Activated CD4-positive, alpha-beta memory T cell treated with anti-CD3 and anti-CD28 coated beads for 36 hours (primary cell): ENCODE data around the gene COL19A1. TPM values are rescaled to one million over a fixed set of nuclear protein-coding genes. Genes with fewer than 3 reads are reported as not detected.

Source experiments
- CTCF ChIA-PET: fragments of 350-600 bp; sonication (Branson Sonifier 250); formaldehyde crosslinking; loops from one replicate; lab custom pipeline; 2021; ENCODE audit warnings: antibody characterized with exemption, inconsistent platforms; lab: Charles Lee
- POLR2A ChIA-PET: fragments of 350-600 bp; sonication (Branson Sonifier 250); formaldehyde crosslinking; loops from one replicate; lab custom pipeline; 2021; ENCODE audit warnings: antibody characterized with exemption; lab: Charles Lee
- DNase-seq: peaks from one replicate; pipeline ENCODE4 v3.0.0-alpha.2; 2020
- H3K27ac Mint-ChIP-seq: one replicate; pipeline ENCODE4 v1.8.0; 2021; ENCODE audit warnings: mixed read lengths
- H3K27me3 Mint-ChIP-seq: one replicate; pipeline ENCODE4 v1.8.0; 2021; ENCODE audit warnings: mixed read lengths
- H3K36me3 Mint-ChIP-seq: one replicate; pipeline ENCODE4 v1.8.0; 2021; ENCODE audit warnings: mixed read lengths
- H3K4me1 Mint-ChIP-seq: one replicate; pipeline ENCODE4 v1.8.0; 2021; ENCODE audit warnings: low read depth, mixed read lengths
- H3K4me3 Mint-ChIP-seq: one replicate; pipeline ENCODE4 v1.8.0; 2021; ENCODE audit warnings: mild to moderate bottlenecking, mixed read lengths
- H3K9me3 Mint-ChIP-seq: one replicate; pipeline ENCODE4 v1.8.0; 2021; ENCODE audit warnings: mixed read lengths
- intact Hi-C: fragments of 100-400 bp; cut with micrococcal nuclease; formaldehyde crosslinking; loops from one replicate; pipeline ENCODE4 v1.15.1; 2023
- total RNA-seq, 2 experiments: library from RNA; stranded (reverse); gene quantifications; one replicate each; pipeline ENCODE4 v1.2.3, GENCODE V29; 2021

Gene COL19A1
- total RNA-seq, 2 experiments from 2014 or later: 0.02 to 0.19 TPM

- H3K27ac Mint-ChIP-seq: no peak overlapping the region
- H3K36me3 Mint-ChIP-seq: no peaks in the 10 kb centered on the region
Measured at GRCh38 chr6:70037445-70037844, 171.1 kb downstream of the COL19A1 start.

DNA sequence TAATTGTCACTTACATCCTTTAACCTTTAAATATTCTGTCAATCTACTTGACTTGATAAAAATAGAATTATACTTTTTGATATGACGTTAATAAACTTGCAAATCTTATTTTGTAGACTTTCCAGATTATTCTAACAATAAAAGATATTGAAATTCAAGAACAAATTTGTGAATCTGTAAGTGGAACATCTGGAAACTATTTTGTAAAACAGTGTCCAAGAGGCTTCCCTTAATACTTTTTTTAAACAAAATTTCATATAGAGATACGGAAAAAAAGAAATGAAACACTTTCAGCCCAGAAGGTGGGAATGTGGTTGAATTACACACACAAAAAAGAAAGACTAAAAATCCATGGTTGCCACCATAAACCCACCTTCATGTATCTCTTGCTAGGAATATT is 174.4 kb downstream of the COL19A1 start:
- H3K4me1 Mint-ChIP-seq: no peaks in the 10 kb centered on the region
- H3K27me3 Mint-ChIP-seq: peaks cover 1% of the 10 kb centered on the region
- H3K36me3 Mint-ChIP-seq: no peaks in the 10 kb centered on the region
- ChIA-PET CTCF (no interaction called here), POLR2A (no interaction called here)
- H3K27ac Mint-ChIP-seq: no peak overlapping the region
- no peak overlapping the region for H3K4me3 Mint-ChIP-seq
- DNase-seq: no peak
- no peaks in the 10 kb centered on the region for H3K9me3 Mint-ChIP-seq
- intact Hi-C loops: no loop called here

More at GRCh38 chr6:70037445-70037844, 171.1 kb downstream of the COL19A1 start:
- CTCF ChIA-PET: no interaction called here
- no peaks in the 10 kb centered on the region for H3K4me1 Mint-ChIP-seq
- no peaks in the 10 kb centered on the region for H3K9me3 Mint-ChIP-seq
- no peak for DNase-seq
- no peak overlapping the region for H3K4me3 Mint-ChIP-seq
- POLR2A ChIA-PET: no interaction called here
- intact Hi-C loops: no loop called here
- H3K27me3 Mint-ChIP-seq: peaks cover 1% of the 10 kb centered on the region

DNA sequence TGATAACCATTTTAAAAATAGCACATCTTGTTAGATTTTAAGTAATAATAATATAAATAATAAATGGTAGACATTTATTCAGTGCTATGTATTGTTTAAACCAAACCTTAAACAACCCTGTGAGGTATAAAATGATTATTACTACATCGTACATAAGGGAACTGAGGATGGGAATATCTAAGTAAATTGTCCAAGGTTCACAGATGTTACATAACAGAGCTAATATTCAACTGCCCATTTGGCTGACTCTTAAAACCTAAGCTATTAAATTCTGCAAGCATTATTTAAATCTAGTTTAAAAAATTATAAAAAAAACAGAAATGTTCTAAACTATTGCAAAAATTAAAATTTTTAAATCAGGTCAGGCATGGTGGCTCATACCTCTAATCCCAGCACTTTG is 175.1 kb downstream of the COL19A1 start:
- intact Hi-C loops: no loop called here
- ChIA-PET POLR2A (no interaction called here), CTCF (no interaction called here)

GRCh38 chr6:70045413-70045812 is 179.1 kb downstream of the COL19A1 start:
- H3K27ac Mint-ChIP-seq: no peak overlapping the region
- intact Hi-C loops: no loop called here
- no peak overlapping the region for H3K4me3 Mint-ChIP-seq
- no peaks in the 10 kb centered on the region for H3K36me3 Mint-ChIP-seq
- POLR2A ChIA-PET: no interaction called here
- no peak for DNase-seq
- no peaks in the 10 kb centered on the region for H3K4me1 Mint-ChIP-seq
- CTCF ChIA-PET: no interaction called here
- no peaks in the 10 kb centered on the region for H3K9me3 Mint-ChIP-seq
- peaks cover 3% of the 10 kb centered on the region for H3K27me3 Mint-ChIP-seq

More for the DNA sequence above, 175.1 kb downstream of the COL19A1 start:
- Mint-ChIP-seq H3K4me1 (no peaks in the 10 kb centered on the region), H3K36me3 (no peaks in the 10 kb centered on the region), H3K27me3 (no peaks in the 10 kb centered on the region), H3K4me3 (no peak overlapping the region), H3K27ac (no peak overlapping the region), H3K9me3 (no peaks in the 10 kb centered on the region)
- DNase-seq: no peak

GRCh38 chr6:70051197-70052124 is 185.1 kb downstream of the COL19A1 start:
- H3K27ac Mint-ChIP-seq: no peak overlapping the region
- H3K9me3 Mint-ChIP-seq: no peaks in the 10 kb centered on the region
- POLR2A ChIA-PET: no interaction called here
- H3K36me3 Mint-ChIP-seq: no peaks in the 10 kb centered on the region
- intact Hi-C loops: no loop called here
- CTCF ChIA-PET: no interaction called here
- peaks cover 3% of the 10 kb centered on the region for H3K27me3 Mint-ChIP-seq
- H3K4me3 Mint-ChIP-seq: no peak overlapping the region
- no peak for DNase-seq
- no peaks in the 10 kb centered on the region for H3K4me1 Mint-ChIP-seq

- intact Hi-C loops: no loop called here
- DNase-seq: no peak
- Mint-ChIP-seq H3K27me3 (no peaks in the 10 kb centered on the region), H3K4me3 (no peak overlapping the region), H3K27ac (no peak overlapping the region), H3K4me1 (no peaks in the 10 kb centered on the region), H3K36me3 (no peaks in the 10 kb centered on the region), H3K9me3 (no peaks in the 10 kb centered on the region)
- ChIA-PET CTCF (no interaction called here), POLR2A (no interaction called here)
Measured at GRCh38 chr6:70059039-70059719, 192.8 kb downstream of the COL19A1 start.

DNA sequence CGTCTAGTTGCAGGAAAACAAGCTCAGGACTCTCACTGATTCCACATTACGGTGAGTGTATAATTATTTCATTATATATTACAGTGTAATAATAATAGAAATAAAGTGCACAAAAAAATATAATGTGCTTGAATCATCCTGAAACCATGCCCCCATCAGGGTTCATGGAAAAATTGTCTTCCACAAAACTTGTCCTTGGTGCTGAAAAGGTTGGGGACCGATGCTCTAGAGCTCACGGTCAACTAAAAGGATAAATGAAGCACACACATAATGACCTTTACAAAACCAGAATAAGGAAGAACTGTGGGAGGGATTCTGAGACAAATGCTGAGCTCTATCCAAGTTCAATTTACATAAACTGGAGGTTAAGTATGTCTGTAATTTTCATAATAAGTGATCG is 194.3 kb downstream of the COL19A1 start:
- H3K9me3 Mint-ChIP-seq: no peaks in the 10 kb centered on the region
- no peak overlapping the region for H3K27ac Mint-ChIP-seq
- H3K4me3 Mint-ChIP-seq: no peak overlapping the region
- H3K27me3 Mint-ChIP-seq: no peaks in the 10 kb centered on the region
- no peak for DNase-seq
- ChIA-PET CTCF (no interaction called here), POLR2A (no interaction called here)
- H3K36me3 Mint-ChIP-seq: no peaks in the 10 kb centered on the region
- intact Hi-C loops: no loop called here
- H3K4me1 Mint-ChIP-seq: no peaks in the 10 kb centered on the region

DNA sequence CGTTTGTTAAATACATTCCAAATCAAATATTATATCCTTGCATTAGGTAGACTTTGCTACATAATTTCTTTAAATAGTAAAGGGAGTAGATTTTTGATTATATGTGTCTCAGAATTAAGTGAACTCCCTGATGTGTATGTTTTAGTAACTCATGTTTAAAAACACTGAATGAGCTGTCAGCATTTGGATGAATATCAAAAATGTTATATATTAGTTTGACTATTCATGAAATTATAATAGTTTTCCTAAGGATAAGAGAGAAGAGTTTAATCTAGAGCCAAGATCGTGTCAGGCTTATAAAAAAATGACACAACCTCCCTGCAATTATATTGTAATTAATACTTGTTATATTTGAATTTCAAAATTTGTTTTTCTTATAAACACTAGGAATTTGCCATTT is 195.2 kb downstream of the COL19A1 start:
- POLR2A ChIA-PET: no interaction called here
- Mint-ChIP-seq H3K4me1 (no peaks in the 10 kb centered on the region), H3K27ac (no peak overlapping the region), H3K9me3 (no peaks in the 10 kb centered on the region), H3K4me3 (no peak overlapping the region), H3K36me3 (no peaks in the 10 kb centered on the region), H3K27me3 (no peaks in the 10 kb centered on the region)
- intact Hi-C loops: no loop called here
- CTCF ChIA-PET: no interaction called here
- DNase-seq: no peak

DNA sequence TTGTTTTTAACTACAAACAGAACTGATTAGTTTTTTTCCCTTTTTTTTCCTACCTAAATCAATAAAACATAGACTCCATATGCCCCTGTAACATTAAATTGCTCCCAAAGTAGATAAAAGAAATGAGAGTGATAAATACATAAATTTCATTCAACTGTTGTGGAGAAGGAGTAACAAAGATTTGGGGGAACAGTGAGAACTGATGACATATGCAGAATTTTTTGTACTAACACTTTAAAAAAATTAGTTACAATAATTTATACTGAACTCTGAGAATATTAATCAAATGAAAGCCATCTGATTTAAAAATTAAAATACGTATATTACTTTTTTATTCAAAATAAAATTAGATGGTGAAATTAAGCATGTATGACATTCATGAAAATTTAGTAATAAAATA is 195.7 kb downstream of the COL19A1 start:
- Mint-ChIP-seq H3K9me3 (no peaks in the 10 kb centered on the region), H3K4me3 (no peak overlapping the region), H3K27ac (no peak overlapping the region), H3K36me3 (no peaks in the 10 kb centered on the region), H3K27me3 (no peaks in the 10 kb centered on the region), H3K4me1 (no peaks in the 10 kb centered on the region)
- POLR2A ChIA-PET: no interaction called here
- CTCF ChIA-PET: no interaction called here
- no peak for DNase-seq
- intact Hi-C loops: no loop called here

DNA sequence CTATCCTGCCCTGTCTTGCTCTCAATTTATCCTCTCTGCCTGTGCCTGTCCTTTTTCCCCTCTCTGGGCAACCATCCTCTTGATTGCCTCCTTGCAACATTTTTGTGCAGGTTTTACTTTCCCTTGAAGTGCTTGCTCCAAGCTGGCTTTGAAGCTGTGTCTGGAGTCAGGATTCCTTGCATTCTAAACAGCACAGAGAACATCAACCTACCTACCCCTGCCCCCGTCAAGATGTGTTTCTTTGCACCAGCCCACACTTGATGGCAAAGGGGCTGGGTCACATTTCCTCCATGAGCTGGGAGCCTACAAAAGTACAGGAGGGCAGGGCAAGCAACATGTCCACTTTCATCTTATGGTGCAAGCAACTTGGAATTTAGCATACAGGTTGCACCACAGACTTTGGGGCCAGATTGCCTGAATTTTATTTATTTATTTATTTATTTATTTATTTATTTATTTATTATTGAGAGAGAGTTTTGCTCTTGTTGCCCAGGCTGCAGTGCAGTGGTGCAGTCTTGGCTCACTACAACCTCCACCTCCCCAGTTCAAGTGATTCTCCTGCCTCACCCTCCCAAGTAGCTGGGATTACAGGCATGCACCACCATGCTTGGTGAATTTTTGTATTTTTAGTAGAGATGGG is 206.3 kb downstream of the COL19A1 start:
- peaks cover 4% of the 10 kb centered on the region for H3K27me3 Mint-ChIP-seq
- H3K4me1 Mint-ChIP-seq: no peaks in the 10 kb centered on the region
- intact Hi-C loops: no loop called here
- H3K9me3 Mint-ChIP-seq: no peaks in the 10 kb centered on the region
- POLR2A ChIA-PET: no interaction called here
- no peak overlapping the region for H3K27ac Mint-ChIP-seq
- H3K36me3 Mint-ChIP-seq: no peaks in the 10 kb centered on the region
- H3K4me3 Mint-ChIP-seq: no peak overlapping the region
- CTCF ChIA-PET: no interaction called here
- DNase-seq: no peak

DNA sequence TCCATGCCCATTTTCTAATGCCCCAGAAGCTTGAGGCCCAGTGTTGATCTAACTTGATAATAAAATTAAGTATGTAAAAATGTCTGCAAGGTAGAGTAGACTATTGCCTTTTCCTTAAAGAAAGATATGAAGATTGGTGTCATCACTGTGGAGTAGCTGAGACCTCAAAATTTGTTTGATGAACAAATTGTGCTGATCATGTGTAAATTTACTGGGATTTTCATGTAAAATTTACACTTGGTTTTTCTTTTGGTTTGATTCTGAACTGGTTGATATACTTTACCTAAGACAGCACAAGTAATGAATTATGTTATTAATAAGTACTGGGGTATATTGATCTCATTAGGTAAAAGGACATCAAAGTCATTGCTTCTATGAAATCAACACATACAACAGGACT is 207.3 kb downstream of the COL19A1 start:
- DNase-seq: no peak
- ChIA-PET POLR2A (no interaction called here), CTCF (no interaction called here)
- H3K36me3 Mint-ChIP-seq: no peaks in the 10 kb centered on the region
- H3K27ac Mint-ChIP-seq: no peak overlapping the region
- no peaks in the 10 kb centered on the region for H3K9me3 Mint-ChIP-seq
- H3K4me3 Mint-ChIP-seq: no peak overlapping the region
- H3K4me1 Mint-ChIP-seq: no peaks in the 10 kb centered on the region
- intact Hi-C loops: no loop called here
- H3K27me3 Mint-ChIP-seq: peaks cover 4% of the 10 kb centered on the region

DNA sequence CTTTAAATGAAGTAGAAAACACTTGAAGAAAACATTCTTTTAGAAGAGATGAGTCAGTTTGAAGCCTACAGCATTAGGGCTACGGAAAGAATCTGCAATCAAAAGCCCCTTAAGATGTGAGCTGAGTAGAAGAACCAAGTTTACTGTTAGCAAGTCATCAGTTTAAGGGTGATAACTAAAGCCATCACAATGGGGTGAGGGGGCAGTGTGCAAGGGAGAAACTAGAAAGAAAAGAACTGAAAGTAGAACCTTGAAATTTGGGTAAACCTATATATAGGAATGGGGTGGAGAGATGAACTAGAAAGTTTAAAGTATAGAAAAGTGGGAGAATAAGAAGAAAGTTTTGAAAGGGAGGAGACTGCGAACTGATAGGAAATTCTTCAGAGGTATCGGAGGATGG is 212.9 kb downstream of the COL19A1 start:
- H3K36me3 Mint-ChIP-seq: no peaks in the 10 kb centered on the region

More for the DNA sequence above, 212.9 kb downstream of the COL19A1 start:
- peaks cover under 1% of the 10 kb centered on the region for H3K27me3 Mint-ChIP-seq
- no peak for DNase-seq
- no peak overlapping the region for H3K4me3 Mint-ChIP-seq
- ChIA-PET CTCF (interaction anchor here (0.6 kb wide), 1 partner anchor 26 kb away, joined by 3 read pairs; no protein-coding TSS in a partner anchor), POLR2A (no interaction called here)
- H3K4me1 Mint-ChIP-seq: no peaks in the 10 kb centered on the region
- H3K27ac Mint-ChIP-seq: no peak overlapping the region
- no peaks in the 10 kb centered on the region for H3K9me3 Mint-ChIP-seq
- intact Hi-C loops: no loop called here
